Lower leg skin (tissue), 4 donors: ENCODE results near the gene TMEM187. TPM values are rescaled to one million over a fixed set of nuclear protein-coding genes. Genes with fewer than 3 reads are reported as not detected.

Source experiments
- DNase-seq, 2 donors: peaks; one replicate each; pipeline ENCODE4 v3.0.0-alpha.2; 2019; ENCODE audit warnings: low spot score in 2 of 2
- H3K4me3 ChIP-seq: fragments of 200-600 bp; sonication (generic); 2 replicates; pipeline ENCODE4 v1.5.1; 2017; ENCODE audit warnings: mild to moderate bottlenecking, low read depth; ENCODE audit not compliant: poor library complexity, severe bottlenecking
- CTCF ChIP-seq, 3 donors: fragments of 450-650 bp; IDR thresholded peaks; one replicate each; pipeline ENCODE4 v1.5.1; 2016; ENCODE audit warnings: antibody characterized with exemption in 3 of 3, mild to moderate bottlenecking in 3 of 3, moderate library complexity in 2 of 3
- POLR2A ChIP-seq, 2 donors: fragments of 450-650 bp; IDR thresholded peaks; one replicate each; pipeline ENCODE4 v1.6.1; 2016 to 2017; ENCODE audit warnings: antibody characterized with exemption in 2 of 2, mild to moderate bottlenecking in 1 of 2, moderate library complexity in 1 of 2
- WGBS, 2 donors: methylation state at CpG; one replicate each; pipeline ENCODE4 v1.1.5; 2018; 5-methylcytosine and 5-hydroxymethylcytosine counted together
- intact Hi-C: fragments of 100-400 bp; cut with DNase I; formaldehyde crosslinking; loops from one replicate; pipeline ENCODE4 v1.15.0; 2023; ENCODE audit warnings: low total_unique reads
- total RNA-seq, 4 donors: library from RNA; depleted of rRNA; stranded (reverse); fragments of >200 nt; gene quantifications; one replicate each; pipeline ENCODE4 v1.1.0, GENCODE V29; 2016

Gene TMEM187
- total RNA-seq, 4 donors from 2014 or later = 10.1 to 21.6 (median 14.4) TPM

GRCh38 chrX:153938226-153938786 is 34.2 kb upstream of the TMEM187 start:
- DNase-seq = no peak
- WGBS, 2 donors = 85 to 87% methylated on average over 10 of the region's 10 CpGs
- TF ChIP-seq POLR2A (IDR thresholded peaks at IDR 0.05) = no peak
- TF ChIP-seq CTCF (IDR thresholded peaks at IDR 0.05) = no peak
- intact Hi-C loops = no loop called here
- no peak overlapping the region for H3K4me3 ChIP-seq

GRCh38 chrX:153939573-153939972 is 33.0 kb upstream of the TMEM187 start:
- no peak for DNase-seq
- 59 to 72% methylated on average over 6 to 7 of the region's 7 CpGs for WGBS, 2 donors
- TF ChIP-seq POLR2A (IDR thresholded peaks at IDR 0.05) = no peak
- no peak for TF ChIP-seq CTCF (IDR thresholded peaks at IDR 0.05)
- intact Hi-C loops = no loop called here
- H3K4me3 ChIP-seq = no peak overlapping the region

- intact Hi-C loops = no loop called here
- H3K4me3 ChIP-seq = no peak overlapping the region
- WGBS, 2 donors = 52 to 63% methylated on average over 12 to 23 of the region's 23 CpGs
- no peak for DNase-seq
- TF ChIP-seq CTCF (IDR thresholded peaks at IDR 0.05) (no peak), POLR2A (IDR thresholded peaks at IDR 0.05) (no peak)
These were observed 31.0 kb upstream of the TMEM187 start for GRCh38 chrX:153941336-153942252.

GRCh38 chrX:153944140-153944799 is 28.3 kb upstream of the TMEM187 start, which contains the start of gene RENBP:
TSS of gene RENBP (minus strand) at chrX:153944643. CDS start at chrX:153944610, 33 bp downstream.
- peak within 1 kb of the TSS; percentile 12 for H3K4me3 ChIP-seq
- DNase-seq = peak; percentile 39 to 94
- 52 to 55% methylated on average over 2 to 19 of the region's 31 CpGs for WGBS, 2 donors
- intact Hi-C loops = no loop called here
- TF ChIP-seq POLR2A (IDR thresholded peaks at IDR 0.05) (no peak), CTCF (IDR thresholded peaks at IDR 0.05) (no peak)

GRCh38 chrX:153944800-153945150 is 27.8 kb upstream of the TMEM187 start:
- TF ChIP-seq POLR2A (IDR thresholded peaks at IDR 0.05) = no peak
- TF ChIP-seq CTCF (IDR thresholded peaks at IDR 0.05) = no peak
- no peak overlapping the region for H3K4me3 ChIP-seq
- intact Hi-C loops = no loop called here
- WGBS, 2 donors = 65 to 71% methylated on average over 1 to 5 of the region's 6 CpGs
- no peak for DNase-seq
